ENCODE data around the gene IVD.

The IVD gene

DNA sequence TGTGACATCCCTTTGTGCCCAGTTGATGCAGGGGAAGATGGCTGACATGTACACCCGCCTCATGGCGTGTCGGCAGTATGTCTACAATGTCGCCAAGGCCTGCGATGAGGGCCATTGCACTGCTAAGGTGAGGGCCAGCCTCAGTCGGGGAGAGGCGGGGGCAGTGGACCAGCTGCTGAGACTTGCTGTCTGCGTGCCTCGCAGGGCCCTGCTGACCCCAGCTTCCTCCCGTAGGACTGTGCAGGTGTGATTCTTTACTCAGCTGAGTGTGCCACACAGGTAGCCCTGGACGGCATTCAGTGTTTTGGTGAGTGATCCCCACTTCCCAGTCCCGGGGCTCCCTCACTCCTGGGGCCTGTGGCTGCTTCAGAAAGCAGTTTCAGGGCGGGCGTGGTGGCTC lies 10.5 kb downstream of the IVD start:
- H3K4me1 ChIP-seq (ENCODE audit: control insufficient read depth in 1 of 2, insufficient read depth in 1 of 2, low read depth in 1 of 2, low read length in 1 of 2): peaks cover 19 to 21% of the 10 kb centered on the region in 2 experiments
- TF ChIP-seq CTCF (IDR thresholded peaks at IDR 0.05): no peak
- peaks cover 56% of the 10 kb centered on the region for H3K36me3 ChIP-seq
- no peak overlapping the region for H3K4me3 ChIP-seq (ENCODE audit: low read depth in 1 of 2, low read length in 1 of 2)
- no peaks in the 10 kb centered on the region for H3K9me3 ChIP-seq
- no peaks in the 10 kb centered on the region for H3K27me3 ChIP-seq
- no peak overlapping the region for H3K27ac ChIP-seq

DNA sequence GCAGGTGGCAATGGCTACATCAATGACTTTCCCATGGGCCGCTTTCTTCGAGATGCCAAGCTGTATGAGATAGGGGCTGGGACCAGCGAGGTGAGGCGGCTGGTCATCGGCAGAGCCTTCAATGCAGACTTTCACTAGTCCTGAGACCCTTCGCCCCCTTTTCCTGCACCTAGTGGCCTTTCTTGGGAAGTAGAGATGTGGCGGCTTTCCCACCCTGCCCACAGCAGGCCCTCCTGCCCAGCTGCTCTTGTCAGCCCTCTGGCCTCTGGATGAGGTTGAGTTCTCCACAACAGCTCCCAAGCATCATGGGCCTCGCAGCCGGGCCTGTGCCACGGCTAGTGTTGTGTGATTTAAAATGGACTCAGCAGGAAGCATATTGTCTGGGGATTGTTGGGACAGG lies 12.5 kb downstream of the IVD start:
- H3K36me3 ChIP-seq: peaks cover 53% of the 10 kb centered on the region
- TF ChIP-seq CTCF (IDR thresholded peaks at IDR 0.05): no peak
- H3K27ac ChIP-seq: no peak overlapping the region
- H3K27me3 ChIP-seq: no peaks in the 10 kb centered on the region
- H3K9me3 ChIP-seq: no peaks in the 10 kb centered on the region
- peaks cover 8 to 13% of the 10 kb centered on the region in 2 experiments for H3K4me1 ChIP-seq (ENCODE audit: control insufficient read depth in 1 of 2, insufficient read depth in 1 of 2, low read depth in 1 of 2, low read length in 1 of 2)
- no peak overlapping the region for H3K4me3 ChIP-seq (ENCODE audit: low read depth in 1 of 2, low read length in 1 of 2)

DNA sequence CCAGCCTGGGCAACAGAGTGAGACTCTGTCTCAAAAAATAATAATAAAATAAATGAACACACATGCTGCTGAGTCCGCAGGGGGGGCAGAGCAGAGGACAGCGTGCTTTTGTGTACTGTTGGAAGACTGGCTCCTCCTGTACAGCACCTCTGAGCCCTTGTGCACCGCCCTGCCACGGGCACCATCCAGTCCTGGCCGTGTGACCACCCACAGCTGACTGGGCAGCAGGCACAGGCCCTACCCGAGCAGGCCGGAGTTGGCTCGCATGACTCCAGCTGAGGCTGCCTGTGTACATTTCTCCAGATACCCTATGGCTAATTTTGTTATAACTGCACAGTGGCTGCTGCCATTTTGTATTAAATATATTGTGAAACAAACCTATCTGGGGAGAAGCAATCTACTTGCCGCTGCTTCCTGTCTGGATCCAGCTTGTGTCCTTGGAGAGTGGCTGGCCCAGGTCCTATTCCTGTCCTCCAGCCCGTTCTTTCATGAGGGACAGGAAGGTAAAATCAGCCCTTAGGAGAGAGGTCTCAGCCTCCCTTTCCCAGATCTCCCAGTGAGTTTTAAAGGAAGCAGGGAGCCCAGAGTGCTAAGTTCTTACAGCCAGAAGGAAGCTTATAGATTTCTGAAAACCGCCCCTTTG lies 14.6 kb downstream of the IVD start:
- no peak for TF ChIP-seq CTCF (IDR thresholded peaks at IDR 0.05)
- Histone ChIP-seq H3K27me3 (no peaks in the 10 kb centered on the region), H3K9me3 (no peaks in the 10 kb centered on the region), H3K4me1 (ENCODE audit: control insufficient read depth in 1 of 2, insufficient read depth in 1 of 2, low read depth in 1 of 2, low read length in 1 of 2) (peaks cover 8 to 13% of the 10 kb centered on the region in 2 experiments), H3K4me3 (ENCODE audit: low read depth in 1 of 2, low read length in 1 of 2) (no peak overlapping the region), H3K27ac (no peak overlapping the region), H3K36me3 (peaks cover 34% of the 10 kb centered on the region)

- H3K27me3 ChIP-seq: no peaks in the 10 kb centered on the region
- peaks cover 8 to 13% of the 10 kb centered on the region in 2 experiments for H3K4me1 ChIP-seq (ENCODE audit: control insufficient read depth in 1 of 2, insufficient read depth in 1 of 2, low read depth in 1 of 2, low read length in 1 of 2)
- H3K36me3 ChIP-seq: peaks cover 28% of the 10 kb centered on the region
- TF ChIP-seq CTCF (IDR thresholded peaks at IDR 0.05): no peak
- no peak overlapping the region for H3K27ac ChIP-seq
- no peaks in the 10 kb centered on the region for H3K9me3 ChIP-seq
- H3K4me3 ChIP-seq (ENCODE audit: low read depth in 1 of 2, low read length in 1 of 2): no peak overlapping the region
These were observed 15.2 kb downstream of the IVD start for GRCh38 chr15:40420793-40421192.

DNA sequence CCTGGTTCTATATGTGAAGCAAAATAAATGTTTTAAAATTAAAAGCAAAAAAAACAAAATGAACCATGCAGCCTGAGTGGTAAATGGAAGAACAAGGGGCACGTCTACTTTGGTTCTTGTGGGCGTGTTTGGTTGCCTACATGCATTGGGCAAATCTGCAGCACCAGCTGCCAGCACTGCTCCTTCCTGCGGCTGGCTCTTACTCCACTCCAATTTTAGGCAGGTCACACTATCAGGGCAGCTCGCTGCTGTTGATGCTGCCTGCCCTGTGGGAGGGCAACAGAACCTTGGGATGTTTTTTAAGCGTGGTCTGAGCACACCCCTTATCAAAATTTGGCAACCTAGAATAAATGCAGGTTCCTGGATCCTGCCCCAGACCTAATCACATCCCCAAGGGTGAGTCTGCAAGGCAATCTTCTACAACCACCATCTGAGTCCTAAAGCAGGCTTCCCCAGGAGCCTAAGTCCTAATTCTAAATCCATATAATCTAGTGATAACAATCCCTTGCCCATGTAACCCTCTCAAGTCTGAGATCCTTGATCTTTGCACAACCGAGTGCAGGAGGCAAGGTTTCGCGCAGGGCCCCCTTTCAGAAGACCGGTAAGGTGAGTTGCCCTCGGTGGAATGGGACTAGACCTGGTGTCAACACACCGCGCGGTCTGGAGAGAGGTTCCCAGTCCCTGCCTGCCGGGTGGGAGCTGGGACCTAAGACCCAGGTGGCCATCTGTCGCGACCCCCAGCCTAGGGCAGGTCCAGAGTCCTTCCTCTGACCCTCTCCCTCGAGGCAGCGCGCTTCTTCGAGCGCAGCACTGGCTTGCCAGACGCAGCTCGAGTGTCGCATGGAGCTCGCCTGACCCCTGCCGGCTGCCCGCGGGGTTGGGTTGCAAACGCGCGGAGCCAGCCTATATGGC lies 15.9 kb downstream of the IVD start:
- no peak overlapping the region for H3K27ac ChIP-seq
- peaks cover 21% of the 10 kb centered on the region for H3K36me3 ChIP-seq
- H3K9me3 ChIP-seq: no peaks in the 10 kb centered on the region
- H3K4me3 ChIP-seq (ENCODE audit: low read depth in 1 of 2, low read length in 1 of 2): peak overlapping the region; percentile 47
- H3K27me3 ChIP-seq: no peaks in the 10 kb centered on the region
- peak; percentile 94 for TF ChIP-seq CTCF (IDR thresholded peaks at IDR 0.05)
- peaks cover 8 to 13% of the 10 kb centered on the region in 2 experiments for H3K4me1 ChIP-seq (ENCODE audit: control insufficient read depth in 1 of 2, insufficient read depth in 1 of 2, low read depth in 1 of 2, low read length in 1 of 2)
